B cell (primary cell): ENCODE measurements around the gene COMMD8. TPM values are rescaled to one million over a fixed set of nuclear protein-coding genes. Genes with fewer than 3 reads are reported as not detected.

Source experiments
- ATAC-seq: fragments of 200-7000 bp; cut with Tn5 transposase; one replicate; pipeline ENCODE4 v1.10.0; 2021; ENCODE audit warnings: low read depth, mild to moderate bottlenecking, moderate number of reproducible peaks, moderate library complexity
- CTCF ChIA-PET: fragments of 350-600 bp; sonication (Branson Sonifier 250); formaldehyde crosslinking; loops from one replicate; lab custom pipeline; 2021; ENCODE audit warnings: antibody characterized with exemption, inconsistent platforms; lab: Charles Lee
- POLR2A ChIA-PET: fragments of 350-600 bp; sonication (Branson Sonifier 250); formaldehyde crosslinking; loops from one replicate; lab custom pipeline; 2021; ENCODE audit warnings: antibody characterized with exemption; lab: Charles Lee
- DNase-seq: peaks from one replicate; pipeline ENCODE4 v3.0.0; 2013
- H2AFZ ChIP-seq: 2 replicates; pipeline ENCODE4 v1.6.1; 2012; ENCODE audit warnings: mild to moderate bottlenecking, low read depth, low read length; ENCODE audit not compliant: insufficient read depth, poor library complexity, severe bottlenecking
- H3K27ac ChIP-seq, 2 donors: 1 replicate in 1 of 2; 2 replicates in 1 of 2; pipeline ENCODE4 v1.5.1; 2012 to 2013; ENCODE audit warnings: low read length in 2 of 2, mild to moderate bottlenecking in 2 of 2, moderate library complexity in 1 of 2
- H3K27me3 ChIP-seq, 4 experiments: fragments of 200-600 bp in 1 of 4; sonication (generic) in 1 of 4; replicated peaks in 1 of 4; 1 replicate in 2 of 4; 2 replicates in 2 of 4; pipeline versions ENCODE4 v1.6.1 to v1.7.0; 2013 to 2016; ENCODE audit warnings: low read length in 3 of 4, mild to moderate bottlenecking in 2 of 4, mixed read lengths in 1 of 4, moderate library complexity in 1 of 4; ENCODE audit not compliant: insufficient read depth in 4 of 4, control insufficient read depth in 3 of 4; ENCODE audit errors: control extremely low read depth in 1 of 4
- H3K36me3 ChIP-seq, 2 experiments: replicated peaks in 1 of 2; 1 replicate in 1 of 2; 2 replicates in 1 of 2; pipeline versions ENCODE4 v1.6.1 to v1.7.1; 2013; ENCODE audit warnings: low read length in 1 of 2; ENCODE audit not compliant: insufficient read depth in 2 of 2, control insufficient read depth in 1 of 2; ENCODE audit errors: control extremely low read depth in 1 of 2, extremely low read depth in 1 of 2
- H3K4me1 ChIP-seq, 2 donors: fragments of 200-600 bp in 1 of 2; sonication (generic) in 1 of 2; 1 replicate in 1 of 2; 2 replicates in 1 of 2; pipeline versions ENCODE4 v1.5.1 to v1.6.1; 2013 to 2017; ENCODE audit warnings: low read length in 2 of 2; ENCODE audit not compliant: control insufficient read depth in 2 of 2, insufficient read depth in 2 of 2
- H3K4me2 ChIP-seq: replicated peaks from 2 replicates; pipeline ENCODE3; 2012; ENCODE audit warnings: mild to moderate bottlenecking, low read depth, low read length; ENCODE audit not compliant: poor library complexity, severe bottlenecking
- H3K4me3 ChIP-seq, 5 experiments: fragments of 200-600 bp in 1 of 5; sonication (generic) in 1 of 5; 1 replicate in 3 of 5; 2 replicates in 2 of 5; pipeline versions ENCODE4 v1.5.1 to v1.7.0; 2011 to 2016; ENCODE audit warnings: low read length in 4 of 5, mild to moderate bottlenecking in 4 of 5, low read depth in 2 of 5, control low read depth in 1 of 5, moderate library complexity in 1 of 5; ENCODE audit not compliant: insufficient read depth in 1 of 5; ENCODE audit errors: control extremely low read depth in 1 of 5, extremely low read depth in 1 of 5
- H3K79me2 ChIP-seq: fragments of 200-600 bp; sonication (generic); one replicate; pipeline ENCODE4 v1.6.0; 2016; ENCODE audit warnings: low read length; ENCODE audit not compliant: control insufficient read depth, insufficient read depth
- H3K9ac ChIP-seq: fragments of 200-600 bp; sonication (generic); 2 replicates; pipeline ENCODE4 v1.6.1; 2017; ENCODE audit warnings: mild to moderate bottlenecking, low read length, moderate library complexity
- H3K9me3 ChIP-seq, 3 donors: one replicate each; pipeline versions ENCODE4 v1.6.1 to v1.7.1; 2013; ENCODE audit warnings: low read length in 2 of 3; ENCODE audit not compliant: control insufficient read depth in 2 of 3, insufficient read depth in 1 of 3; ENCODE audit errors: control extremely low read depth in 1 of 3
- H4K20me1 ChIP-seq: 2 replicates; pipeline ENCODE4 v1.6.0; 2012; ENCODE audit warnings: mild to moderate bottlenecking, low read length; ENCODE audit not compliant: insufficient read depth, control insufficient read depth, poor library complexity, severe bottlenecking
- H3K27ac Mint-ChIP-seq: one replicate; pipeline ENCODE4 v1.8.0; 2021; ENCODE audit warnings: mixed read lengths
- H3K27me3 Mint-ChIP-seq: one replicate; pipeline ENCODE4 v1.8.0; 2021; ENCODE audit warnings: mixed read lengths
- H3K4me1 Mint-ChIP-seq: one replicate; pipeline ENCODE4 v1.8.0; 2021; ENCODE audit warnings: mixed read lengths
- H3K4me3 Mint-ChIP-seq: one replicate; pipeline ENCODE4 v1.8.0; 2021; ENCODE audit warnings: mixed read lengths
- H3K9me3 Mint-ChIP-seq: one replicate; pipeline ENCODE4 v1.8.0; 2022; ENCODE audit warnings: mixed read lengths; ENCODE audit not compliant: insufficient read depth
- CTCF ChIP-seq: fragments of 200-600 bp; IDR thresholded peaks from one replicate; pipeline ENCODE4 v1.8.0; 2022; ENCODE audit warnings: antibody characterized with exemption, mild to moderate bottlenecking
- EZH2 ChIP-seq: IDR thresholded peaks from 2 replicates; pipeline ENCODE4 v1.6.1; 2012; ENCODE audit warnings: borderline replicate concordance, low read depth, mild to moderate bottlenecking, moderate library complexity, low read length; ENCODE audit not compliant: insufficient read depth, poor library complexity, severe bottlenecking
- WGBS: methylation state at CpG from one replicate; pipeline ENCODE4 v1.1.5; 2013; ENCODE audit warnings: missing lambda C conversion rate; ENCODE audit not compliant: insufficient coverage; 5-methylcytosine and 5-hydroxymethylcytosine counted together
- intact Hi-C: fragments of 100-400 bp; cut with micrococcal nuclease; formaldehyde crosslinking; loops from one replicate; pipeline ENCODE4 v1.10.0; 2022
- polyA plus RNA-seq: library from polyadenylated mRNA; depleted of rRNA; stranded (reverse); fragments of >200 nt; gene quantifications from 2 replicates; pipeline ENCODE4 v1.2.3, GENCODE V29; 2012
- total RNA-seq, 2 donors: library from RNA; stranded (reverse); fragments of 120-200 nt in 1 of 2; gene quantifications; 1 replicate in 1 of 2; 2 replicates in 1 of 2; pipeline versions ENCODE4 v1.2.3 to v1.2.4, GENCODE V29; 2013 to 2022

COMMD8 gene
- total and polyA plus RNA-seq, 2 donors (not counting 1 experiment from before 2014, with no cell fraction given), result 5.5 to 15.2 TPM

GRCh38 chr4:47418147-47418546 is 45.4 kb downstream of the COMMD8 start:
- Histone ChIP-seq H3K27ac (no peak overlapping the region), H2AFZ (no peak overlapping the region), H4K20me1 (no peaks in the 10 kb centered on the region), H3K4me1 (no peaks in the 10 kb centered on the region), H3K4me3 (no peak overlapping the region), H3K27me3 (no peaks in the 10 kb centered on the region), H3K4me2 (no peak overlapping the region), H3K9ac (no peak overlapping the region), H3K36me3 (no peaks in the 10 kb centered on the region), H3K9me3 (no peaks in the 10 kb centered on the region), H3K79me2 (no peaks in the 10 kb centered on the region)
- ATAC-seq, result no peak
- Mint-ChIP-seq H3K9me3 (no peaks in the 10 kb centered on the region), H3K4me1 (peaks cover 3% of the 10 kb centered on the region), H3K27ac (no peak overlapping the region), H3K4me3 (no peak overlapping the region), H3K27me3 (peaks cover 7% of the 10 kb centered on the region)
- ChIA-PET POLR2A (no interaction called here), CTCF (interaction anchor here (1.0 kb wide), 1 partner anchor 14 kb away, joined by 3 read pairs; no protein-coding TSS in a partner anchor)
- DNase-seq, result no peak
- intact Hi-C loops, result no loop called here
- TF ChIP-seq CTCF, result no peak
- no peak for TF ChIP-seq EZH2
- WGBS, result 71% methylated on average over 2 of the region's 2 CpGs

GRCh38 chr4:47415719-47416118 is 47.8 kb downstream of the COMMD8 start:
- CTCF ChIA-PET, result no interaction called here
- TF ChIP-seq EZH2 (no peak), CTCF (no peak)
- no peak for ATAC-seq

More at GRCh38 chr4:47415719-47416118, 47.8 kb downstream of the COMMD8 start:
- no peak overlapping the region for H3K27ac ChIP-seq
- H3K4me1 ChIP-seq, result no peaks in the 10 kb centered on the region
- no peaks in the 10 kb centered on the region for H3K27me3 ChIP-seq
- Mint-ChIP-seq H3K4me3 (no peak overlapping the region), H3K27me3 (no peaks in the 10 kb centered on the region), H3K27ac (no peak overlapping the region), H3K9me3 (no peaks in the 10 kb centered on the region), H3K4me1 (peaks cover 4% of the 10 kb centered on the region)
- POLR2A ChIA-PET, result no interaction called here
- H3K79me2 ChIP-seq, result no peaks in the 10 kb centered on the region
- no peaks in the 10 kb centered on the region for H4K20me1 ChIP-seq
- no peak overlapping the region for H2AFZ ChIP-seq
- intact Hi-C loops, result no loop called here
- H3K4me2 ChIP-seq, result no peak overlapping the region
- no peaks in the 10 kb centered on the region for H3K36me3 ChIP-seq
- no peak for DNase-seq
- H3K9ac ChIP-seq, result no peak overlapping the region
- H3K4me3 ChIP-seq, result no peak overlapping the region
- no peaks in the 10 kb centered on the region for H3K9me3 ChIP-seq
